ENCODE results near the gene KCNN1.
"Not testable (repeated sequence)": the region's sequence is repeated elsewhere in the genome, so short reads cannot be mapped to it uniquely, and the experiment has no call there.

GRCh38 chr19:18031401-18031800 lies 64.5 kb downstream of the KCNN1 start:
- not testable (repeated sequence) for TF ChIP-seq CTCF, POLR2A (IDR thresholded peaks at IDR 0.05)
